ENCODE results near the gene CAMTA1.

The CAMTA1 gene

DNA sequence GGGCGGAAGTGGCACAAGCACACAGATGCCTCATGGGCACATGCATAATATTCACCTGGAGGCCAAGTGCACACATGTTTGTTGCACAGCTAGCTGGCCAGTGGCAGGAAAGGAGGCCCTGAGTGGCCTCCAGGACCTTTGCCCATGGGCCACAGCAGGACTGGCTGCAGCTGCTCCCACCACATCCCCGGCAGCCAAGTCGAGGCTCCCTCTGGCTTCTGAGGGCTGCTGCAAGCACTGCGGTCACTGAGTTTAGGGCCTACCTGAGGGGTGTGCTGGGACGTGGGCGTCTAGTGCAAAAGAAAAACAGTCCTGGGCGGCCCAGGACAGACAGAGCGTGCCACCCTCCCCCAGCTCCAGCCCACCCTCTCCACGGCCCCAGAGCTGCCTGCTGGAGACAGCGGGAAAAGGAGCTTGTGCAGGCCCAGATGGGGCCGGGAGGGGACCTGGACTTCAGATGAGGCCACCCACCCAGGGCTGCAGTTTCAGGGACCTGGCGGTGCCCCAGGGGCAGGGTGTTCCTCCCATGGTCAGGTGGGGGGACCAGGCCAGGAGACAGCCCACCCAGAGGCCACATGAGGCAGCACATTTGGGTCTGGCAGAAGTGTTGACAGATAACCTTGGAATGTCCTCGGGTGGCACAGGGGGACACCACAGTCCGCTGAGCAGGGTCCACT lies 720.0 kb downstream of the CAMTA1 start:
- Histone ChIP-seq H3K4me3 (ENCODE audit: low read length) (no peak overlapping the region), H3K36me3 (replicated peaks; ENCODE audit: insufficient read depth, low read length) (no peaks in the 10 kb centered on the region), H4K20me1 (ENCODE audit: insufficient read depth, low read length) (no peaks in the 10 kb centered on the region), H3K4me1 (ENCODE audit: low read length) (no peaks in the 10 kb centered on the region), H3K79me2 (ENCODE audit: low read length) (no peaks in the 10 kb centered on the region), H3K27me3 (replicated peaks; ENCODE audit: insufficient read depth, low read length) (peaks cover 79% of the 10 kb centered on the region), H3F3A (ENCODE audit: insufficient read depth, low read length) (no peaks in the 10 kb centered on the region), H3K9me2 (replicated peaks; ENCODE audit: insufficient read depth, low read length) (no peaks in the 10 kb centered on the region), H3K4me2 (ENCODE audit: low read depth, low read length) (no peak overlapping the region), H3K9me3 (replicated peaks; ENCODE audit: insufficient read depth, low read length) (no peaks in the 10 kb centered on the region), H3K9ac (ENCODE audit: low read length) (no peak overlapping the region), H3K27ac (ENCODE audit: low read length) (no peak overlapping the region), H2AFZ (ENCODE audit: low read length) (no peak overlapping the region)
- TF ChIP-seq, protein P1, sequence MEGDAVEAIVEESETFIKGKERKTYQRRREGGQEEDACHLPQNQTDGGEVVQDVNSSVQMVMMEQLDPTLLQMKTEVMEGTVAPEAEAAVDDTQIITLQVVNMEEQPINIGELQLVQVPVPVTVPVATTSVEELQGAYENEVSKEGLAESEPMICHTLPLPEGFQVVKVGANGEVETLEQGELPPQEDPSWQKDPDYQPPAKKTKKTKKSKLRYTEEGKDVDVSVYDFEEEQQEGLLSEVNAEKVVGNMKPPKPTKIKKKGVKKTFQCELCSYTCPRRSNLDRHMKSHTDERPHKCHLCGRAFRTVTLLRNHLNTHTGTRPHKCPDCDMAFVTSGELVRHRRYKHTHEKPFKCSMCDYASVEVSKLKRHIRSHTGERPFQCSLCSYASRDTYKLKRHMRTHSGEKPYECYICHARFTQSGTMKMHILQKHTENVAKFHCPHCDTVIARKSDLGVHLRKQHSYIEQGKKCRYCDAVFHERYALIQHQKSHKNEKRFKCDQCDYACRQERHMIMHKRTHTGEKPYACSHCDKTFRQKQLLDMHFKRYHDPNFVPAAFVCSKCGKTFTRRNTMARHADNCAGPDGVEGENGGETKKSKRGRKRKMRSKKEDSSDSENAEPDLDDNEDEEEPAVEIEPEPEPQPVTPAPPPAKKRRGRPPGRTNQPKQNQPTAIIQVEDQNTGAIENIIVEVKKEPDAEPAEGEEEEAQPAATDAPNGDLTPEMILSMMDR (IDR thresholded peaks at IDR 0.05; ENCODE audit: low read length) = no peak
- TF ChIP-seq EZH2 (optimal IDR thresholded peaks at IDR 0.05; ENCODE audit: low read depth, low read length) (no peak), EZH2phosphoT487 (IDR thresholded peaks at IDR 0.05; ENCODE audit: low read length) (no peak)
- DNase-seq = no peak

DNA sequence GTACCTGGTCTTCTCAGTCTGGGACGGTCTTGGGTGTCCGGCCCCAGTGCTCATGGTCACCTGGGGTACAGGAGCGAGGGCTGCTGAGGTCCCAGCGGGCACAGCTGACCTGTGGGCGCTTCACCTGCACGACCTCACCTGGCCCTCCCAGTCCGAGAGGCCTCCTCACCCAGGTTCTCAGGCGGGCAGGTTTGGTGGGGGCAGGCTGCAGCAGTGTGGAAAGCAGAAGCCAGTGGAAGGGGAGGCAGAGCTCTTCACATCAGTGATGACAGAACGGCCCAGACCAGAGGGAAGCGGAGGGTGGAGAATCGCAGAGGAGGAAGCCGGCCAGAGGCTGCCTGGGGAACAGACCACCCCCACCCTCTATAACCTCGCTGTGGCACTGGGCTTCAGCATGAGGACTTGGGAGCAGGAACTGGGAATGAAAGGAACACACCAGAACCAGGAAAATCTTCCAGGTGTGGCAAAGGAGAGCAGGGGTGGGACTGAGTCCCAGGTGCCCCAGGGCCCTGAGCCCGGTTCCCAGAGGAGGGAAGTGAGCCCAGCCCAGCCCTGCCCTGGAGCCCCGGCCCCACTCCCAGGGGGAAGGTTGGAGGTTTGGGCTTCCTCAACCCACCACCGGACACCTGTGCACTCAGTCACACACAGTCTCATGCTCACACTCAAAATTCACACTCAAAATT lies 720.7 kb downstream of the CAMTA1 start:
- H3K4me3 ChIP-seq (ENCODE audit: low read length) = no peak overlapping the region
- H2AFZ ChIP-seq (ENCODE audit: low read length) = no peak overlapping the region
- H3K79me2 ChIP-seq (ENCODE audit: low read length) = no peaks in the 10 kb centered on the region
- TF ChIP-seq EZH2phosphoT487 (IDR thresholded peaks at IDR 0.05; ENCODE audit: low read length) = no peak
- TF ChIP-seq, protein P1 (IDR thresholded peaks at IDR 0.05; ENCODE audit: low read length) = no peak
- TF ChIP-seq EZH2 (optimal IDR thresholded peaks at IDR 0.05; ENCODE audit: low read depth, low read length) = no peak
- no peaks in the 10 kb centered on the region for H3K9me3 ChIP-seq (replicated peaks; ENCODE audit: insufficient read depth, low read length)
- no peak overlapping the region for H3K27ac ChIP-seq (ENCODE audit: low read length)
- no peaks in the 10 kb centered on the region for H3K4me1 ChIP-seq (ENCODE audit: low read length)
- no peaks in the 10 kb centered on the region for H3F3A ChIP-seq (ENCODE audit: insufficient read depth, low read length)
- H3K4me2 ChIP-seq (ENCODE audit: low read depth, low read length) = no peak overlapping the region
- no peaks in the 10 kb centered on the region for H3K36me3 ChIP-seq (replicated peaks; ENCODE audit: insufficient read depth, low read length)
- peaks cover 80% of the 10 kb centered on the region for H3K27me3 ChIP-seq (replicated peaks; ENCODE audit: insufficient read depth, low read length)
- H3K9ac ChIP-seq (ENCODE audit: low read length) = no peak overlapping the region
- H3K9me2 ChIP-seq (replicated peaks; ENCODE audit: insufficient read depth, low read length) = no peaks in the 10 kb centered on the region
- no peak for DNase-seq
- no peaks in the 10 kb centered on the region for H4K20me1 ChIP-seq (ENCODE audit: insufficient read depth, low read length)

DNA sequence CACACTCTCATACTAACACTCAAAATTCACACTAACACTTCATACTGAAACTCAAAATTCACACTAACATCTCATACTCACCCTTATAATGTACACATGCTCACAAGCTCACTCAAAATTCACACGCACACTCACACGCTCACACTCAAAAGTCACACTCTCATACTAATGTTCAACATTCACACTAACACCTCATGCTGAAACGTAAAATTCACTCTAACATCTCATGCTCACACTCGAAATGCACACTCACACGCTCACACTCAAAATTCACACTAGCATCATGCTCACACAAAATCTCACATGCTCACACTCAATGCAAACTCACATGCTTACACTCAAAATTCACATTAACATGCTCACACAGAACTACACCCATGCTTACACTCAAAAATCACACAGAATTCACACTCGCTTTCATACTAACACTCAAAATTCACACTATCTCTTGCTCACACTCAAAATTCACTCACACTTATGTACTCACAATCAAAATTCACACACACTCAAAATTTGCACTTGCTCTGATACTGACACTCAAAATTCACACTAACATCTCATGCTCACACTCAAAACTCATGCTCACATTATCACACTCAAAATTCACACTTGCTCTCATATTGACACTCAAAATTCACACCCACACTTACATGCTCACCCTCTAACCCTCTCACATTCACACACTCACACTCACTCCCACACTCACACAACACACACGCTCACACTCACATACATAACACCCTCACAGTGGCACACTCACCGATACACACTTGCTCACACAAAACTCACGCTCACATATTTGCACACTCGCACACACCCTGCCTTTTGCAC lies 721.4 kb downstream of the CAMTA1 start:
- no peak overlapping the region for H3K4me2 ChIP-seq (ENCODE audit: low read depth, low read length)
- DNase-seq = no peak
- H3K9me2 ChIP-seq (replicated peaks; ENCODE audit: insufficient read depth, low read length) = no peaks in the 10 kb centered on the region
- peaks cover 80% of the 10 kb centered on the region for H3K27me3 ChIP-seq (replicated peaks; ENCODE audit: insufficient read depth, low read length)
- no peaks in the 10 kb centered on the region for H3K4me1 ChIP-seq (ENCODE audit: low read length)
- no peaks in the 10 kb centered on the region for H3K9me3 ChIP-seq (replicated peaks; ENCODE audit: insufficient read depth, low read length)
- H3K27ac ChIP-seq (ENCODE audit: low read length) = no peak overlapping the region
- no peaks in the 10 kb centered on the region for H4K20me1 ChIP-seq (ENCODE audit: insufficient read depth, low read length)
- no peak overlapping the region for H2AFZ ChIP-seq (ENCODE audit: low read length)
- no peak overlapping the region for H3K4me3 ChIP-seq (ENCODE audit: low read length)
- no peak overlapping the region for H3K9ac ChIP-seq (ENCODE audit: low read length)
- H3F3A ChIP-seq (ENCODE audit: insufficient read depth, low read length) = no peaks in the 10 kb centered on the region
- TF ChIP-seq, protein P1 (IDR thresholded peaks at IDR 0.05; ENCODE audit: low read length) = no peak
- TF ChIP-seq EZH2phosphoT487 (IDR thresholded peaks at IDR 0.05; ENCODE audit: low read length) = no peak
- no peak for TF ChIP-seq EZH2 (optimal IDR thresholded peaks at IDR 0.05; ENCODE audit: low read depth, low read length)
- H3K79me2 ChIP-seq (ENCODE audit: low read length) = no peaks in the 10 kb centered on the region
- H3K36me3 ChIP-seq (replicated peaks; ENCODE audit: insufficient read depth, low read length) = no peaks in the 10 kb centered on the region
